NAMALWA (cell line): ENCODE measurements around the gene C2orf76.

ENCODE experiments used
- DNase-seq: peaks from one replicate; pipeline ENCODE4 v3.0.0-alpha.2; 2015; ENCODE audit warnings: low spot score

Gene C2orf76

DNA sequence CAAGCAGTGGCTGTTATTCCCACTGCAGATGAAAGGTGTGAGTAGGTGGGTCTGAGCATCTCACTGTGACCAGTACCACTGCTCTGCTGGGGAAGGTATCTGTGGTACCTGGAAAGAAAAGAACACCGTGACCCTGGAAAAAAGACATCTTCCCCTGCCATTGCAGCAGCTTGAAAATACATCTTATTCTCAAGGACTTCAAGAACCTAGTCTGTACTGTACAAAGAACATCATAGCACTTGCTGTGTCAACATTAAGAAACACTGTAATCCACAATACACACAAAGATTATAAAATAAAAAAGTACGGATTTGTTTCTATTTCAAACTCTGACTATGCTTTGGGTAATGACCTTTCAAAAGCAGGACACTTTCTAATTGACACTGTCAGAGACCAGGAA is 28.9 kb downstream of the C2orf76 start:
- DNase-seq: no peak

DNA sequence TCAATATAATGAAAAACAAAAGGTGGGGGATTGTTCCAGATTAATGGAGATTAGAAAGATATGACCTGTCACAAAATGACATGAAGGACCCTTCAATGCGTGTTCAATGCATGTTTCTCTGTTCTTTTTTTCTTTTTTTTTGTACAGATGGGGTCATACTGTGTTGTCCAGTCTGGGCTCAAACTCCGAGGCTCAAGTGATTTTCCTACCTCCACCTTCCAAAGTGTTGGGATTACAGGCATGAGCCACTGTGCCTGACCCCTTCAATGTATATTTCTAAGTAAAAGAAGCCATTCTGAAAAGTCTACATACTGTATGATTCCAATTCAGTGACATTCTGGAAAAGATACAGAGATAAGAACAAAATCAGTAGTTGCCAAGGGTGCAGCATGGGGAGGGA is 32.8 kb downstream of the C2orf76 start:
- DNase-seq: no peak

DNA sequence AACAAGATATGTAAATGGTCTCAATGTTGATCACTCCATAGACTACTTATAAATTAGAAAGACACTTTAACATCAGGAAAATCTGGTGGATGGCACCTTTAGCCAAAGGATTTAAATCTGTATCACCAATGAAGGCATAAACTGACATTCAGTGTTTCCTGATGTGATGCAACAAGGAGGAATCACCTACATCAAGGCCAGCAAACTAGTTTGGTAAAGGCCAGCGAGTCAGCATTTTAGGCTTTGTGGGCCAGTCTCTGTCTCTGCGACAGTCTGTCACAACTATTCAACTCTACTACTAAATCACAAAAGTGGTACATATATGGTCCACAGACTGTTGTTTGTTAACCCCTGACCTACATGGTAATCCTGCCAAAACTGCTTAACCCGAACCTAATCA is 33.3 kb downstream of the C2orf76 start:
- DNase-seq: no peak

DNA sequence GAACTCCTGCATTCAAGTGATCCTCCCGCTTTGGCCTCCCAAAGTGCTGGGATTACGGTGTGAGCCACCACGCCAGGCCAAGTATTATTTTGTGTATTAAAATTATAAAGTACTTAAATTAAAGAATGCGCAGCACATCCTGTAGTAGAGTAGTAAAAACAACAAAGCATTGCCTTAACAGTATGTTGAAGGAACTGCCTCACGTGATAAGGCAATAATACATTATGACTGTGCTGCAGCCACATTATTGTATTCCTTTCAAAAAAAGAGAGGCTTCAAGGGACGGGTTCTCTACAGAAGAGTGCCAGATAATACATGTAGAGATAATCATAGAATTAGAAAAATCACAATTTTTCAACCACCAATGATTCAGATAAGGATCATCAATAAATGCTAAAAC is 33.7 kb downstream of the C2orf76 start:
- no peak for DNase-seq

DNA sequence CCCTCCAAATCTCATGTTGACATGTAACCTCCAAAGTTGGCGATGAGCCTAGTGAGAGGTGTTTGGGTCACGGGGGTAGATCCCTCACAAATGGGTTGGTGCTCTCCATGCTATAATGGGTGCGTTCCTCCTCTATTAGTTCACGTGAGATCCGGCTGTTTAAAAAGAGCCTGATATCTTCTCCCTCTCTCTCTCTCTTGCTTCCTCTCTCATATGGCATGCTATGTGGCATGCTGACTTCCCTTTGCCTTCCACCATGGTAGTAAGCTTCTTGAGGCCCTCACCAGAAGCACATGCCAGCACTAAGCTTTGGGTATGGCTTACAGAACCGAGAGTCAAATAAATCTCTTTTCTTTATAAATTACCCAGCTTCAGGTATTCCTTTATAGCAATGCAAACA is 39.2 kb downstream of the C2orf76 start:
- DNase-seq: no peak

DNA sequence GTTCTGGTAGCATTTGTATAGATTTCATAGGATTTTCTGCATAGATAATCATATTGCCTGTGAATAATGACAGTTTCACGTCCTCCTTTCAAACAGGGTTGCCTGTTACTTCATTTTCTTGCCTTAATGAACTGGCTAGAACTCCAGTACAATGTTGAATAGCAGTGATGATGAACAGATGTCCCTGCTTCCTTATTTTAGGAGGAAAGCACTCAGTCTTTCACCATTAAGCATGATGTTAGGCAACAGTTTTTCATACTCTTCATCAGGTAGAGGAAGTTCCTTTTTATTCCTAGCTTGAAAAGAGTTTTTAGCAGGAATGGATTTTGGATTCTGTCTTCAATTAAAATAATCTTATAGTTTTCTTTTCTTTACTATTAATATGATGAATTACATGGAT is 39.7 kb downstream of the C2orf76 start:
- no peak for DNase-seq

DNA sequence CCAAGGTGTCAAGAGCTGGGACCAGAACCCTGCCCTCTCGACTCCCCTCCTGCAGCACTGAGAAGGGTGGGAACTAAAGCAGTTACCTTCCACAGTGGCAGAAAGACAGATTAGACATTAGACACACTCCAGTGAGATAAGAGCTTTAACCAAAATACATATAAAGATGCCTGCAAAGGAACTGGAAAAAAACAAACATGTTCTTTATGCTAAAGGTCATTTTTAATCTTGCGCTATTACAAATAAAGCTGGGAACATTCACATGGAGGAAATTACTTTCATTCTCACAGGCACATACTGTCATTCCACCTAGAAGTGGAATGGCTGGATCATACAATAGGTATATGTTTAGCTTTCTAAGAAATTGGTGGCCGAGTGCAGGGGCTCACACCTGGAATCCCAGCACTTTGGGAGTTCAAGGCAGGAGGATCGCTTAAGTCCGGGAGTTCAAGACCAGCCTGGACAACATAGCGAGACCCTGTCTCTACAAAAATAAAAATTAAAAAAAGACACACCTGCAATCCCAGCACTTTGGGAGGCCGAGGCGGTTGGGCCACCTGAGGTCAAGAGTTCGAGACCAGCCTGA is 41.9 kb downstream of the C2orf76 start:
- no peak for DNase-seq

DNA sequence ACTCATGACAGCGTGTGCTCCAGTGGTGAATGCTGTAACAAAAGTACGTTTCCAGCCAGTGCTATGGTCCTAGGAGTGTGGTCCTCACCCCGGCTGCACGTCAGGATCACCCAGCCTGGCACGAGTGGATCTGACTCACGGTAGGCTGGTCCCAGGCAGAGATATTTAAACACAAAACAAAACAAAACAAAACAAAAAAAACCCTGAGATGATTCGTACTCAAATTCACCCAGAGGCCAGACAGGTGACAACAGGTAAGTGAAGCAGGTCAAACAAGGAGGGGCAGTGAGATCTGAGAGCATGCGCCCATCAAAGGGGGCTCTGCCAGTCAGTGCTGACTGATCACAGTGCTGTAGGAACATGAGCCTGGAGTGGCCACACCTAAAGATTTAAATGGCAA is 43.2 kb downstream of the C2orf76 start:
- DNase-seq: no peak

DNA sequence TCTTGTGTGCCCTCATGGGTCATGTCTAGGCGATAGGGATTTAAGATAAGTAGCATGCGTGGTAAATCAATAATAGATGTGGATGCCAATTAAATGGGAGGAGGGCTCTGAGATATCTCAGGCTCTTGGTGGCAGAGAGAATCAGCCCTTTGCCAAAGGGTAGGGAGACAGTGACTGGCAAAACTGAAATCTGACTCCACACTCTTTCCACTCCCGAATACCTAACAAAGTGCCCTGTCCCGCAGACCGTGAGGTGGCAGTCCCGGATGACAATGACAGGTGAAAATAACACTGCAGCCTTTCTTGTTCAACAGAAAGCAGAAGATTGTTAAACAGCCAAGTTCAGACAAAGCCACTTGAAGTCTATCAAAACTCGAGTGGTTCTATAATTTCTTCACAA is 47.0 kb downstream of the C2orf76 start:
- no peak for DNase-seq

DNA sequence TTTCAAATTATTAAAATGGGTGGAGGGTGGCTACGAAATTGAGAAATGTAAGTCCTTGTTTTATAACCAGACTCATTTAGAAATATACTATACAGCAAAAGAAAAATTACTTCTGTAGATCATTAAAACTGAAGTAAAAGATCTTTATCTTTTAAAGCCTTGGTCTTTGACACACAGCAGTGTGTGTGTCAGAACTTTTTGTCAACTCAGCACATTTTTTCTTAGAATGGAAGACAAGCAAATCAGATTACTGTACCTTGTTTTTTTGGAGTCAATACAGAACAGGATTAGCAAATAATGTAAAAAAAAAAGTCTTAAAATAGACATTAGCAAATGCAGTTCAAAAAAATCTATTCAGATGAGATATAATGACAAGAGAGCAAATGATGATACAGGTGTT is 49.1 kb downstream of the C2orf76 start:
- DNase-seq: no peak

DNA sequence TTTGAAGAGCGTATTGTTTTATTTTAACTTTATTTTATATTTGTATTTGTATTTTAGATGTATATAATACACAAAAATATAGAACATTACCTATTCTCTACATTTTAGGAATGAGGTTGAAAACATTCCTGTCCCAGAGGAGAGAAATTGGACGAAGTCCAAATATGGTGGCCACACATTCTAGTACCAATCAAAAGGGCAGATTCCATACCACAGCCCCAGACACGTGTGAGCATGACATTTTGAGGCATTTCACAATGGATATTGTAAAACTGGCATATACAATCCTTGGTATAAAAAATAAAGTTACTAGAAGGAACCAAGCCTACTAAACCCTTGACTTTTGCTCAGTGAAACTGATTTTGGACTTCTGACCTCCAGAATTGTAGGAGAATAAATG is 50.6 kb downstream of the C2orf76 start:
- DNase-seq: no peak

DNA sequence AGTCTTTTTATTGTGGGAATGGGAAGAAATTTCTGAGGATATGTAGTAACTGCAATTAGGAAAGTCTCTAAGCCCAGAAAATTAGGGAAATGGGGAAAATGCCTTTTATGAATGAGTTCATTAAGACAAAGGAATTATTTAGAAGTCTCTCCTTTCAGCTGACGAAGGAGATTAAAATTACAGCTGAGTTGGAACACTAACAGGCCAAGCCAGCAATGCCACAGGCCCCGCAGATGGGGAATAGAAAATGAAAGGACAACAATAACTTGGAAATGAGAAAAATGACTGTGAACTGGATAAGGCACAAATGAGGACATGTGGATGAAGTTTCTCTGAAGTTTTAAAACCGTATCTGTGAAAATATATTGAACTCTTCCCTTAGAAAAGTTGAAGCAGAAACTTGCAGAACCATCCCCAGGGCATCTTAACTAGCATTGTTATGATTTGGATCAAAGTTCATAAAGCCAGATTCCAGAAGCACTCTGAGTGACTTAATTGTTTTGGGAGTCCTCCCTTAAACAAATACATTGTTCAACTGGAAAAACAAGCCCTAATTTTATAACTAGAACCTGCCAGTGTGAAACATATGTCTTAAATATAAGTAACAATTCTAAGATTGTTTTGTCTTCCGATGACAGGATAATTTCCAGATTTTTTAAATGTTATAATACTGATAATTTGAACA is 51.3 kb downstream of the C2orf76 start:
- DNase-seq: no peak

DNA sequence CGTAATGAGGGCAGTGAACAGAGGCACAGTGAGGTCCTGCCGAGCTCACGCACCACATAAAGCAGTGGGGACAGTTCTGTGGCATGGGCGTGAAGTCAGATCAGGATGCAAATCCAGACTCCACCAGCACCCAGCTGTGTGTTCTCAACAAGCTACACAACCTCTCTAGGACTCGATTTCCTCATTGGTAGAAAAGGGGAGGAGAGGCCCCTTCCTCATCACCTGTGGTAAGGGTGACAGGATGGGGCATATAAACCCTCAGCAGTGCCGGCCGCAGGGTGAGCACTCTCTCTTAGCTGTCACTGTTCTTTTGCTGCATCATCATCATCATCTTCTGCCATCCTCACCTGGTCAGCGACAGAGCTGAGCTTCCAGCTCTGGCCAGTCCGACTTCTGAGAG is 54.8 kb downstream of the C2orf76 start:
- peak; percentile 28 for DNase-seq

DNA sequence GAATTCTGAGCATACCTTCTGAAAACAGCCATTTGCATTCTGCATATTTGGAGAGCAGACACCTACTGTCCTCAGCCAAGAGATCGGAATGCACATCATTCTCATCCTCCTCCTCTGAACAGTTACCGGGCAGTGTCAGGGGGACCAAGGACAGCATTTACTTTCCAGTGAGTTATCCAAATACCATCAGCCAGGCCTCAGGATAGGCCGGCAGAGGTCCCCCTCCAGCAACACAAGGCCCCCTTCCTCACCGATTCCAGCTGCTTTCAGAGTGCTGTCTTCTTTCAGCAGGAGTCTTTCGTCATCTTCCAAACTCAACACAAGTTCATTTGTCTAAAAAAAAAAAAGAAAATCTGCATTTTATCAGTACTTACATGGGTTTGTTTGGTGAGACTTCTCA is 55.3 kb downstream of the C2orf76 start:
- no peak for DNase-seq

DNA sequence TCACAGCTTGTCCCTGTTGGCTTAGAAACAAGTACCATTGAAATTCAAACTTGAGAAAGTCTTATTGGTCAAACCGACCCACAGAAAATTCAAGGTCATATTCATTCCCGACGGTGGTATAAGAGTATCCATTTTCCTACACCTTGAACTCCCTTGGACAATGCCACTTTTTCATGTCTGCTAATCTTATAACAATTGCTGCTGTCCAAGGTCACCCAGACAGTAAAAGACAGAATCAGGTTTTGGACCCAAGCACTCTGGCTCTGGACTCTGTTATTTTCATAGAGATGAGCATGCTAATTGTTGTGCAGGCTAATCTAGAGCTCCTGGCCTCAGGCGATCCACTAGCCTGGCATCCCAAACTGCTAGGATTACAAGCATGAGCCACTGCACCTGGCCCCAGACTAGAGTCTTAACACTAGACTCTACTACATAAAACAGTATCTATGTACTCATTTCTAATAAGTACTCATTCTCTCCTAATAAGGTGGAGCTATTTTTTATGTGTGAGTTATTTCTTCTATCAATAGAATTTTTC is 57.8 kb downstream of the C2orf76 start:
- DNase-seq: no peak

DNA sequence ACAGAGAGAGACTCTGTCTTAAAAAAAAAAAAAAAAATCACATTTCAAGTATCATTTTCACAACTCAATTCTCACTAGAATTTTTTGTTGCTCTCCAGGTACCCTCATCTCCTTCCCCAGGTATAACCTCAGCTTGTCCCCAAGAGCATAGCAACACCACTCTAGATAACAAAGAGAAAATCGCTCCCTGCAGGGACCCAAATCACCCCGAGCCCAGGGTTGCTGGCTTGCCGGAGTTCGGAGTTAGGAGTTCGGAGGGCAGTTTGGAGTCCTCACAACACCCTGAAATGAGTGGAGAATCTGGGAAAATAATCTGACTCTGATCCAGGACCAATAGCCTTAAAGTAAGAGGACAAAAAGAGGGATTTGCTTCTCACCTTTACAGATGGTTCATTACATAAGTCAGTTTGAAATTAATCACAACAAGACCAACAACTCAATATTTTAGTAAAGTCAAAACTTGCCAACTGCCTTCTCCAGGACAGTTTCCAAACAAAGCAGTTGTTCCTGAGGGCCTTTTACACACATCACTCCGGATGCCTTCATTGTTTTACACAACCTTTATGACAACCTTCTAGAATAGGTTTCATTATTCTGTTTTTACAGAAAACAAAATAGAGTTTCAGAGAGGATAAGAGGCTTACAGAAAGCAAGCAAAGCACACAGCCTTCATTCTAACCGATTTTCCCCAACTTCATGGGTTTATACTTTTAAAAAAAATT is 59.1 kb downstream of the C2orf76 start:
- DNase-seq: no peak

DNA sequence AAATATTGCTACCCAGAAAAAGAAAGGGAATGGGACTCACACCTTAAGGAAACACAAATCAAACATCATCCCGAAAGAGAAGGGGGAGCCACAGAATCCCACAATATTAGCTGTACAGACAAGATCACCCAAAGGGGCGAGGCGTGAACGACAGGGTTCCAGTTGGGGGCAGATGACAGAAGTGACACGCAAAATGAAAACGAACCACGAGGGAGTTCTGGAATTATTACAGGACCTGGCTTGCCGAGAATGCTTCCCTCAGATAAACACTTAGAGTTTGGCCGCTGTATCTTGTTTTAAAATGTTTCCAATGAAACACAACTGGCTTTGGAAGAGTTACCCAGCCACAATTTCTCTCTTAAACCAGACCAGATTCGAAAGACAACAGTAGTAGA is 60.4 kb downstream of the C2orf76 start:
- DNase-seq: no peak

DNA sequence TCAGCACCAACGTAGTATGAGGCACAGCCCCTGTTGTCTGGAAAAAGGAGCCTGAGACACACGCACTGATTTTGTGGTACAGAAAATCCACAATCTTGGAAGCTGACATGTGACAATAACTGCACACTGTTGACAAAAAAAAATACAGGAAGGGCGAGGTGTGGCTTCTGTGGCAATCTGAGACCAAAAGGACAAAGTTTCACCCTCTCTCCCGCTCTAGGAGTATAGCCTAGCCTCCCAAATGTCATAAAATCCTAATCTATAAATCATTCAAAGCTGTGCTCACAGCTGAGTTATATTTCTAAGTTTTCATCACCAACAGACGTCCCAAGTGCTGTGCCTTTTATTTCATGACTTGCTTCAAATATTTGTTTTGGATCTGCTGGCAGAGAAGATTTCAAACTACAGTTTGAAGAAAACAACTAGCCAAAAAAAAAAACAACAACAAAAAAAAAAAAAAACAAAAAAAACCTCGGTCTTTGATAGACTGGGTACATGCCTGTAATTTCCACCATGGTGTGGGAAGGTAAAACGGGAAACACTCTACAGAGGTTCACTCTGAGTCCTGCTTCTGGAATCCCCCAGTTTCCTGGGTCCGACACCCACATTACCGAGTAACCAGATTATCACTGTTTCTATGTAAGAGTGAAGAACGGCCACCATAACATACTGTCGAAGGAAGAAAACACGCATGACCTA is 61.0 kb downstream of the C2orf76 start:
- DNase-seq: no peak

DNA sequence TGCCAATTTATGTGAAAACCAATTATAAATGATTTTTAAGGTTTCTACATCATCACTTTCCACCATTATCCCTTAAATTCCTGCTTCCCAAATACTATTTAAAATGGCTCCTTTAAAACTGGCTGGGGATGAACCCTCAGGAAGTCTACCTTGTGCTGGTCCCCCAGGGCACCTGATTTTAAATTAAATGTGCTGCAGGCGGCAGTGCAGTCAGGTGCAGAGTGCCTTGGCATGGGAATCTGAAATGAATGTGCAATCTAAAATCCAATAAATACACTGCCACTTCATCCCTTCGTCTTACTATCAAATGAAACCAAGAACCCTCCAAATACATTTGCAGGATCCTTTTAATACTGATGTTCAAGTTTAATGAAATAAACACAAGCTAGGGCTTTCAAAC is 61.8 kb downstream of the C2orf76 start:
- no peak for DNase-seq

DNA sequence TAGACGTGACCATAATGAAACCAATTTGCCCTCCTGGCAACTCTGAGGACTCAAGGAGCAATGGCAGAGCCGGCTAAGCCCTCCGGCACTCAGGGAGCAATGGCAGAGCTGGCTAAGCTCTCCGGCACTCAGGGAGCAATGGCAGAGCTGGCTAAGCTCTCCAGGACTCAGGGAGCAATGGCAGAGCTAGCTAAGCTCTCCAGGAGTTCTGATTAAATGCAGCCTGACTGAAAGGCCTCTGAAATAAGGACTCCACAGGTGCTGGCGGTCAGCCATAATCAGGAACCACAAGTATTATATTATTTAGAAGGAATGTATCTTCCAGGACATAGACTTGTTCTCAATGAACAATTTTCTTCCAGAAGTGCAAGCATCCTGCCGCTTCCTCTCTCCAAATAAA is 65.2 kb downstream of the C2orf76 start:
- no peak for DNase-seq

DNA sequence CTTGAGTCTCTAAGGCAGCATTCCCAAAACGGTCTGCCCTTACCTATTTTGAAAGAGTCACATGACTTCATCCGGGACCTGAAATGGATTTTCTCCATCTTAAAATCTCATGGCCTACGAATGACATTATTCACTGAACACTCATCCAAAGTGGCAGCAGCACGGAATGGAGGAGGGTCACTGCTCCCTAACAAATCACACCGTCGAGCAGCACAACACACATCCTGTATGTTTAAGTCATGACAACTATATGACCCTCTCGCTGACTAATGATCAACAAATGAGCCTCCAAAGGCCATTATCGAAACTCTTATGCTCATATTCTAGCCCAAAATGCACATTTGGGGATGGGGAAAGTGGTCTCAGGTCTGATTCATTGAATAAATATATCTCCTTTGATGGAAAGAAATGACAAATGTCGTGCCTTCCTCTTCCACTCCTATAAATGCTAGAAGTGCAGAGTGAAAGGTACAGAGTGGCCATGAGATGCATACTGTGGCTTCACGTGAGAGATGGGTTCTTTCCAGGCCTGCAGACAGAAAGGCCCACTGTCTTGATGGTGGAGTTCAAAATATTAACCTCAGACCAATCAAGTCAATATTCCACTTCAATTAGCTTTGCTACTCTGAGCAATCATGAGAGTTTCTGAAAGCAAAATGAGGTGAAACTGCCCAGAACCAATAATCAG is 70.8 kb downstream of the C2orf76 start:
- no peak for DNase-seq

DNA sequence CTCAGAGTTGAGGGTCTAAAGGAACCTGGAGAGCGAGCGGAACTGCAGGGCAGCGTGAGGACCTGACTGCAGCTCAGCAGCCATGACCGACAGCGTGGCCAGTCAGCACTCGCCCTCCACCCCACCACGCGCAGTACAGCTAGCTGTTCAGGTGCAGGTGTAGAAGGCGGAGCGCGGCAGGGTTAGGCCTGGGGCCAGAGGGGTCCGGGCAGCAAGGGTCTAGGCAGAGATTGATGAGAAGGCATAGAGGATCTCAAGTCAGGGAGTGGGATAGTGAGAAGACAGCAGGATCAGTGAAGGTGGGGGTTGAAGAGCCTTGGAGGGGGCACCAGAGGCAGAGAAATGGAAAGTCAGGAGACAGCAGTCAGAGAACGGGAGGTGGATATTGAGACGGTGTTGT is 72.0 kb downstream of the C2orf76 start:
- no peak for DNase-seq
